Stimulated activated naive B cell treated with anti-CD40 and anti-IgM and Interleukin-4, amounts not matched to agents 10 μg/mL and 1 μg/mL and 100 μg/mL, for 72 hours (primary cell): ENCODE measurements around the gene MBD4.
"Not testable (repeated sequence)": the region's sequence is repeated elsewhere in the genome, so short reads cannot be mapped to it uniquely, and the experiment has no call there.

Experiments
- ATAC-seq, 2 donors: fragments of 150-1000 bp; cut with Tn5 transposase; replicated peaks; 2 replicates each; pipeline ENCODE4 v1.10.0; 2021; ENCODE audit warnings: moderate library complexity in 1 of 2
- DNase-seq: peaks from one replicate; pipeline ENCODE4 v3.0.0; 2021
- H3K27ac Mint-ChIP-seq: one replicate; pipeline ENCODE4 v1.8.0; 2022; ENCODE audit warnings: mild to moderate bottlenecking, mixed read lengths
- H3K27me3 Mint-ChIP-seq, 2 donors: one replicate each; pipeline ENCODE4 v1.8.0; 2022; ENCODE audit warnings: mixed read lengths in 2 of 2
- H3K36me3 Mint-ChIP-seq, 2 donors: one replicate each; pipeline ENCODE4 v1.8.0; 2022; ENCODE audit warnings: mixed read lengths in 2 of 2, mild to moderate bottlenecking in 1 of 2
- H3K4me1 Mint-ChIP-seq, 2 donors: one replicate each; pipeline ENCODE4 v1.8.0; 2022; ENCODE audit warnings: mixed read lengths in 2 of 2, mild to moderate bottlenecking in 1 of 2
- H3K4me3 Mint-ChIP-seq, 2 donors: one replicate each; pipeline ENCODE4 v1.8.0; 2022; ENCODE audit warnings: mild to moderate bottlenecking in 2 of 2, mixed read lengths in 2 of 2, moderate library complexity in 1 of 2
- H3K9me3 Mint-ChIP-seq, 2 donors: one replicate each; pipeline ENCODE4 v1.8.0; 2022; ENCODE audit warnings: mixed read lengths in 2 of 2, mild to moderate bottlenecking in 1 of 2

MBD4 gene

DNA sequence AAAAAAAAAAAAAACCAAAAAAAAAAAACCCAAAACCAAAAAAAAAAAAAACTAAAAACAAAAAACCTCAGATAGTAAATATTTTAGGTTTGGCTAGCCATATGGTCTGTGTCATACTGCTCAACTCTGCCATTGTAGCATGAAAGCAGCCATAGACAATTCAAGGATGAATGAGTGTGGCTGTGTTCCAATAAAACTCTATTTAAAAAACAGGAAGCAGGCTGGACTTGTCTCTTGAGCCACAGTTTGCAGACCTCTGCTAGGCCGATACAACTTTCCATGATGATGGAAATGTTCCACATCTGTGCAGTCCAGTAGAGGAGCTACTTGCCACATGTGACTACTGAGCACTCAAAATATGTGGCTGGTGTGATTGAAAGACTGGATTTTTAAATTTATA, 22.4 kb downstream of the MBD4 start:
- DNase-seq: no peak
- H3K9me3 Mint-ChIP-seq: no peaks in the 10 kb centered on the region
- H3K4me3 Mint-ChIP-seq: no peak overlapping the region
- ATAC-seq: peak; percentile 24 to 30
- peaks cover 0 to 2% of the 10 kb centered on the region in 2 donors for H3K4me1 Mint-ChIP-seq
- no peak overlapping the region for H3K27ac Mint-ChIP-seq
- no peaks in the 10 kb centered on the region for H3K36me3 Mint-ChIP-seq
- H3K27me3 Mint-ChIP-seq: no peaks in the 10 kb centered on the region

DNA sequence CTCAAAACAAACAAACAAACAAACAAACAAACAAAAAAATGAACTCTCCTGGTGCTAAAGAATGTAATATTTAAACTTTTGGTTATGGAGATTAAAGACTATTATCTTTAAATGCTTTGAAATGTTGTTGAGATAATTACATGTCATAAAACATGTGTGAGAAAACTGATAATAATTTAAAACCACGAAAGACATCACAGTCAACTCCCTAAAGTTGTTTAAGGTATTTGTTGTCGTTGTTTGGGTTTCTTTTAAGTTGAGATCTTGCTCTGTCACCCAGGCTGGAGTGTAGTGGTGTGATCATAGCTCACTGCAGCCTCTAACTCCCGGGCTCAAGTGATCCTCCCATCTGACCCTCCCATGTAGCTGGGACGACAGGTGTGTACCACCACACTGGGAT, 23.3 kb downstream of the MBD4 start:
- H3K4me3 Mint-ChIP-seq: no peak overlapping the region
- H3K36me3 Mint-ChIP-seq: no peaks in the 10 kb centered on the region
- no peaks in the 10 kb centered on the region for H3K27me3 Mint-ChIP-seq
- H3K9me3 Mint-ChIP-seq: no peaks in the 10 kb centered on the region
- H3K27ac Mint-ChIP-seq: no peak overlapping the region
- H3K4me1 Mint-ChIP-seq: peaks cover 0 to 2% of the 10 kb centered on the region in 2 donors
- ATAC-seq: no peak
- DNase-seq: no peak

DNA sequence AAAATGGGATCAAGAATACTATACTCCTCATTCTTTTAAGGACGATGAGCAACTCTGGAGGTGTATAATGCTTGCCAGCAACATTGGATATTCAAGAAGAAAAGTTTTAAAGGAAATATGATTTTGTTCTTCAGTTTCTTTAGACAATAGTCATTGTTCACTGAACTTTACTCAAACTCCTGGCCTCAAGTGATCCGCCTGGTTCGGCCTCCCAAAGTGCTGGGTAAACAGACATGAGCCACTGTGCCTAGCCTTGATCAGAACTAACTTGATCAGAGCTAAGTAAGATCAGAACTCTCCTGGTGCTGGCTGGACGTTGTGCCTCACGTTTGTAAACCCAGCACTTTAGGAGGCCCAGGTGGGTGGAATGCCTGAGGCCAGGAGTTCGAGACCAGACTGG, 23.9 kb downstream of the MBD4 start:
- peaks cover 0 to 2% of the 10 kb centered on the region in 2 donors for H3K4me1 Mint-ChIP-seq
- no peak overlapping the region for H3K27ac Mint-ChIP-seq
- ATAC-seq (no peak), DNase-seq (no peak)
- H3K36me3 Mint-ChIP-seq: no peaks in the 10 kb centered on the region
- H3K27me3 Mint-ChIP-seq: no peaks in the 10 kb centered on the region
- H3K4me3 Mint-ChIP-seq: no peak overlapping the region
- no peaks in the 10 kb centered on the region for H3K9me3 Mint-ChIP-seq

DNA sequence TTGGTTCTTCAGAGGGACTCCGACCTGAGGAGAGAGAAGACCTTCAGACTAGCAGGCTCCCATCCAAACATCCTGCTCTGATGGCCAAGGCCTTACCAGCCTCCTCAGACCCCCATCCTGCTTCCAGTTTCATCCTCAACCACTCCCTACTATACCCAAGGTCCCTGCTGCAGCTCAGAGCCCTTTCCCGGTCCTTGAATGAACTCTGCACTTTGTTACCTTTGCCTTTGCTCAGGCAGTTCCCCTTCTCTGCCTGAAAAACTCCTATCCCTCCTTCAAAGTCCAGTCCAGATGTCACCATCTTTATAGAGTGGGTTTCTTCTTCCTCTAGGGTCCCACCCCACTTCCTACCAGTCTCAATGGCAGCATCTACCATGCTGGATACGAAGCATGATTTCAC, 24.4 kb downstream of the MBD4 start:
- Mint-ChIP-seq H3K27ac (no peak overlapping the region), H3K9me3 (no peaks in the 10 kb centered on the region), H3K4me3 (no peak overlapping the region), H3K4me1 (peaks cover 0 to 2% of the 10 kb centered on the region in 2 donors), H3K36me3 (no peaks in the 10 kb centered on the region), H3K27me3 (no peaks in the 10 kb centered on the region)
- DNase-seq (no peak), ATAC-seq (no peak)

DNA sequence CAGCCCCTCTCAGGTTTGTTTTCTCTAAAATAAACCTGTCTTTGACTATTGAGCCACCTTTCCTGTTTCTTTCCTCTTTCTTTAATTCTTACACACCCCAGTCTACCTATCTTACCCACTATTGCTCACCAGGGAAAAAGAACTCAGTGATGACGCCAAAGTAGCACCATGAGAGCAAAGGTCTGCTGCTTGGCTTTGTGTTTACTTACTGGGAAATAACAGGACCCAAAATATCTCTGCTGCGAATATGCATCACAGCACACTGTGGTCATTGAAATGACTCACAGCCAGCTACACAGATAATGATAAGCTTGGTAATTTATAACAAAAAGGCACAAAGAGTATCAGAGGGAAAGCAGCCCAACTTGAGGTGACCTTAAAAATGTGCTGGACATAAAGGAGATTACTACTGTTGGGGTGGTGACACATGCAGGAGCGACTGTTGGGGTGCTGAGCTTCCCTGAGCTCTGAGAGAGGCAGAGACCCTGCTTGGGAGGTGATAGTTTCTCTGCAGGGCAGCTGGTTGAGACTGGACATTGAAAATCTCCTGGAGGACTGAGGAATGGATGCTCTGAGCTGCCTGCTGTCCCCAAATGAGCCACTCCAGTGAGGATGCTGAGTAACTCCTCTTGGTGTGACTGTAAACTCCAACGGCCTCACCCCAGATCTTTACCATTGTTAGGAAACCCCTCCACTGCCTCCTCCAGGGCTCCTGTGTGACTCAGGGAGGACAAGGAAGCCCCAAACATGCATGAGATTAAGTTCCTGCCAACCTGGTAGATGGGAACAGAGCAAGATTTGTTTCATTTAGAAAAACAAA, 25.9 kb downstream of the MBD4 start:
- no peaks in the 10 kb centered on the region for H3K9me3 Mint-ChIP-seq
- peak; percentile 87 to 95 for ATAC-seq
- DNase-seq: no peak
- peaks cover 2 to 6% of the 10 kb centered on the region in 2 donors for H3K4me1 Mint-ChIP-seq
- no peaks in the 10 kb centered on the region for H3K27me3 Mint-ChIP-seq
- H3K27ac Mint-ChIP-seq: peak overlapping the region; percentile 1
- H3K36me3 Mint-ChIP-seq: no peaks in the 10 kb centered on the region
- H3K4me3 Mint-ChIP-seq: peak overlapping the region in 1 of 2 donors; percentile 0

DNA sequence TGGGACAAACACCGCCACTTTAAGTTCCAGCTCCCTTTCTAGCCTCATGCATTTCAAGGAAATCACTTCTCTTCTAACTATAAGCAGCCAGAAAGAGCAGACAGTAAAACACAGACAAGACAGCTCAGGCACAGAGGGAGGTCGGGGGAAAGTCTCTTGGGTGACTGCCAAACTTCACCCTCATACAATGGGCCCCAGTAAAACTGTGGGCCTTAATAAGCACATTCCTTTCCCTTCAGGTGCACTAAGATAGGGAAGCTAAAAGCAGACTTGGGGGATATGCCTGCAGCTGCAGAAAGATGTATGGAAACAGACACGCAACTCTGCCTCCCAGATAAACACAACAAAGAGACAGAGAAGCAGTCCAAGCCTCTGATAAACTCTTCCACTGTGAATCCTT, 26.5 kb downstream of the MBD4 start:
- peak overlapping the region; percentile 52 for H3K27ac Mint-ChIP-seq
- not testable (repeated sequence) for H3K36me3 Mint-ChIP-seq, H3K4me1 Mint-ChIP-seq, ATAC-seq, DNase-seq, H3K27me3 Mint-ChIP-seq, H3K9me3 Mint-ChIP-seq, H3K4me3 Mint-ChIP-seq

DNA sequence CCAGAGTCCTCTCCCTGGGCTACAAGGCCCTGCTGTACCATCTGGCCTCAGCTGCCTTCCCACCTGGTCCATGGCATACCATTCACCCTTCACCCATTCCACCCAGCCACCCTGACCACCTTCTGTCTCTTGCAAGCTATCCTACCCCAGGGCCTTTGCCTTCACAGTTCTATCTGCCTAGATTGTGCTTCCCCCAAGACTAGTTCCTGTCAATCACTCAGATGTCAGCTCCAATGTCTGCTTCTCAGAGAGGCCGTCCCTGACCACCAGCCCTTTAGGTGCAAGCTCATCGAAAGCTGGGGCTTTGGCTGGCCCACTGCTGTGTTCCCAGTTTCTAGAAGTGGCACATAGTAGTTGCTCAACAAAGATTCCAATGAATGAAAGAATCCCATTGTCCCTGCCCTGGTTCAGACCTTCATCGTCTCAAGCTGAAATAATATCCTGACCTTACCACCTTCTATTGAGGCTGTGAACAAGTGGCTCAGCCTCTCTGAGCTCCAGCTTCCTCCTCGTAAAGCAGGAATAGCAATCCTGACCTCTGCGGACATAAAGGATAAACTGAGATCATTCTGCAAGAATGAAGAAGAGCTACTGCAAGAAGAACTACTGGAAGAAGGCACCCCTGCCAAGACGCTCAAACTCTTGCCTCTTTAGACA, 27.1 kb downstream of the MBD4 start:
- ATAC-seq (no peak), DNase-seq (no peak)
- Mint-ChIP-seq H3K27ac (peak overlapping the region; percentile 52), H3K4me3 (no peak overlapping the region), H3K4me1 (peaks cover 2 to 6% of the 10 kb centered on the region in 2 donors), H3K27me3 (no peaks in the 10 kb centered on the region), H3K9me3 (no peaks in the 10 kb centered on the region), H3K36me3 (no peaks in the 10 kb centered on the region)

DNA sequence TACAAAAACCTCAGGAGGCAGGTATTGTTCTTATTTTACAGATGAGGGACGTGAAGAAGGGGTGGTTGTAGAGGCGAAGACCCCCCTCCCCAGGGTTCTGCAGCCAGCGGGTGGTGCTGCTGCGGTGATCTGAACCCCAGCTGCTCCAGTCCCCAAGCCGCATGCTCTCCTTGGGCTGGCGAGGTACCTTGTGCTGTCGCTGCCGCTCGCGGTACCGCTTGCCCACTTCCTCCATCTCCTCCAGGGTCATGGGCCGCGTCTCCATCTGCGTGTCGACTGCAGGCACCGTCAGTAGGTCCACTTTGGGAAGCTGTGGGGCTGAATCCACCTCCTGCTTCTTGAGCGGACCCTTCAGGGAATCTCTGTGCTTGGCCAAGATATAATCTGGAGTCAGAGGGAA, 28.8 kb downstream of the MBD4 start:
- Mint-ChIP-seq H3K4me3 (no peak overlapping the region), H3K36me3 (no peaks in the 10 kb centered on the region), H3K27me3 (no peaks in the 10 kb centered on the region), H3K27ac (no peak overlapping the region), H3K4me1 (peaks cover 2 to 6% of the 10 kb centered on the region in 2 donors), H3K9me3 (no peaks in the 10 kb centered on the region)
- ATAC-seq (no peak), DNase-seq (no peak)

DNA sequence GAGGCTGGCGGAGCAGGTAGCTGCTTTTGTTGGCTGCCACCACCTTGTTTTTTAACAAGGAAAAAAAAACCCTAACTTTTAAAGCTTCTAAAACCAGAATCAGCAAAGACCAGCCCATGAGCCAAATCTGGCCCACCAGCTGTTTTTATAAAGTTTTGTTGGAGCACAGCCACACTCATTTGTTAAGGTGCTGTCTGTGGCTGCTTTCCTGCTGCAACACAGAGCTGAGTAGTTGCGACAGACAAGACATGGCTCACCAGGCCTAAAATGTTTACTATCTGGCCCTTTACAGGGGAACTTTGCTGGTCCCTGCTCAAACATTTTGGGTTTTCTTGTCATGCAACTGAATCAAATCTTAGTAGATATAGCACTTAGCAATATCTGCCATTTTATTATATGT, 30.2 kb downstream of the MBD4 start:
- DNase-seq: no peak
- no peaks in the 10 kb centered on the region for H3K36me3 Mint-ChIP-seq
- no peaks in the 10 kb centered on the region for H3K9me3 Mint-ChIP-seq
- H3K4me3 Mint-ChIP-seq: no peak overlapping the region
- H3K27ac Mint-ChIP-seq: no peak overlapping the region
- H3K27me3 Mint-ChIP-seq: no peaks in the 10 kb centered on the region
- no peak for ATAC-seq
- H3K4me1 Mint-ChIP-seq: peaks cover 2 to 6% of the 10 kb centered on the region in 2 donors

DNA sequence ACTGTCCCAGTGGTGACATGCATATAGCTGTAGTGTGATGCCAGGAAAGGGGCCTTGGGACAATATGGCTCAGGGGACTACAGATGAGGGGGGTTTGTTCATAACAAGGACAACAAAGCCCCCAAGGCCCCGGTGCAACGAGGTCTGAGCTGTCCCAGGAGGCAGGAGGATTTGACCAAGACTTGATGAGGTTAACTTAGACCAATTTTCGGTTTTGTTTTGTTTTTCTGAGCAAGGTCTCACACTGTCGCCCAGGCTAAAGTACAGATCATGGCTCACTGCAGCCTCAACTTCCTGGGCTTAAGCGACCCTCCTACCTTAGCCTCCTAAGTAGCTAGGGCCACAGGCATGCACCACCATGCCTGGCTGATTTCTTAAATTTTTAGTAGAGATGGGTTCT, 35.1 kb downstream of the MBD4 start:
- Mint-ChIP-seq H3K27ac (no peak overlapping the region), H3K36me3 (peaks cover 0 to 4% of the 10 kb centered on the region in 2 donors), H3K4me1 (peaks cover 4 to 12% of the 10 kb centered on the region in 2 donors), H3K4me3 (no peak overlapping the region), H3K9me3 (peaks cover 0 to 3% of the 10 kb centered on the region in 2 donors), H3K27me3 (no peaks in the 10 kb centered on the region)
- ATAC-seq (no peak), DNase-seq (no peak)

DNA sequence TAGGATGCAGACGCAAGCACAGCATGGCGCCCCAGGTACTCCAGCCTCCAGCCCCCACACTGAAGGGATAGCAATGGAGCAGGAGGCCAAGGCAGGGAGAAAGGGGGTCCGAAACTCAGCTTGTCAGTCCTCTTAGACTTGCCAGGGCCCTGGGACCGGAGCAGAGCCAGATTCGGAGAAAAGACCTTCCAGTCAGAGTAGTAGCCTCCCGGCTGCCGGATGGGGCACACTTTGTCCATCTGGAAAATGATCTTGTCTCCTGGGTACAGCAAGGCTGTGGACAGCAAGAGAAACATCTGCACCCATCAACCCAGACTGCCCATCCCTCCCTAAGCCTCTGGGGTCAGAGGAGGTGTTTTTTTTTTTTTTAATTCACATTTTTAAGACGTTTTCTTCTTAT, 35.6 kb downstream of the MBD4 start:
- DNase-seq (no peak), ATAC-seq (no peak)
- Mint-ChIP-seq H3K4me1 (peaks cover 4 to 9% of the 10 kb centered on the region in 2 donors), H3K4me3 (no peak overlapping the region), H3K27ac (no peak overlapping the region), H3K27me3 (no peaks in the 10 kb centered on the region), H3K36me3 (peaks cover 0 to 4% of the 10 kb centered on the region in 2 donors), H3K9me3 (peaks cover 0 to 3% of the 10 kb centered on the region in 2 donors)

DNA sequence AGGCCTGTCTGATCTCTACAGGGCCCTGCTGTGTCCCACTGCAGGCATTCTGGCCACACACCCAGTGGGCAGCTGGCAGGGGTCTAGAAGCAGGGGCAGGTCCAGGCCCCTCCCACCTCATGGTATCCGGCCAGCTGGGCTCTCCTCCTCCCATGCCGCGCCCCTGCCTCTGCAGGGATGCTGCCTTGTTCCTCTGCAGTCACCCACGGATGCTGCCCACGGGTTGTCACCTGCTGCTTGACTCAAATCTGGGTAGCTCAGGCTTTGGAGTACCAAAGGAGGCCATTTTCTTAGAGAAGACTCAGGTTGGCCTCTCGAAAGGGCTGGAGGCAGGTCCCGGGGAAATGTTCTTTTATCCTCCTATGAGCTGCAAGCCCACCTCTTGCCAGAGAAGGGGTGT, 36.3 kb downstream of the MBD4 start:
- H3K27ac Mint-ChIP-seq: no peak overlapping the region
- ATAC-seq: no peak
- H3K4me3 Mint-ChIP-seq: no peak overlapping the region
- peaks cover 8 to 11% of the 10 kb centered on the region in 2 donors for H3K4me1 Mint-ChIP-seq
- no peak for DNase-seq
- peaks cover 0 to 8% of the 10 kb centered on the region in 2 donors for H3K36me3 Mint-ChIP-seq
- H3K27me3 Mint-ChIP-seq: no peaks in the 10 kb centered on the region
- peaks cover 0 to 3% of the 10 kb centered on the region in 2 donors for H3K9me3 Mint-ChIP-seq

DNA sequence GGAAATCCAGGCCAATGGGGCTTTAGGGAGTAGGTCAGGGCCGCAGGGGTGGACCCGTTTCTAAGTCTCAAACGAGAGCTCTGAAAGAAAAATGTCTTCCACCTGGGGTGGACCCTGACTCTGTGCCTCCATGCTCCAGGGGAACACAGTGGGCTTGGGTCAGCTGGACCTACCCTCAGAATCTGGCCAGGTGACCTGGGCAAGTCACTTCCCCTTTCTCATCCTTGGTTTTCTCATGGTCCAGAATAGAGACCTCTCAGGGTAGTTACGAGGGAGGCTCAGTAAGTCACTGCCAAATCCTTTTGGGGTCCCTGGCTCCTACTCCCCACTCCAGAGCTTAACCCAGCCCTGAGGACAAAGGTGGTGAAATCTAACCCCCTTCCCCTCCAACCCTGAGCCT, 37.1 kb downstream of the MBD4 start:
- Mint-ChIP-seq H3K4me1 (peaks cover 12 to 19% of the 10 kb centered on the region in 2 donors), H3K9me3 (peaks cover 0 to 3% of the 10 kb centered on the region in 2 donors), H3K4me3 (no peak overlapping the region), H3K27ac (no peak overlapping the region), H3K36me3 (peaks cover 0 to 9% of the 10 kb centered on the region in 2 donors), H3K27me3 (no peaks in the 10 kb centered on the region)
- ATAC-seq (no peak), DNase-seq (no peak)

DNA sequence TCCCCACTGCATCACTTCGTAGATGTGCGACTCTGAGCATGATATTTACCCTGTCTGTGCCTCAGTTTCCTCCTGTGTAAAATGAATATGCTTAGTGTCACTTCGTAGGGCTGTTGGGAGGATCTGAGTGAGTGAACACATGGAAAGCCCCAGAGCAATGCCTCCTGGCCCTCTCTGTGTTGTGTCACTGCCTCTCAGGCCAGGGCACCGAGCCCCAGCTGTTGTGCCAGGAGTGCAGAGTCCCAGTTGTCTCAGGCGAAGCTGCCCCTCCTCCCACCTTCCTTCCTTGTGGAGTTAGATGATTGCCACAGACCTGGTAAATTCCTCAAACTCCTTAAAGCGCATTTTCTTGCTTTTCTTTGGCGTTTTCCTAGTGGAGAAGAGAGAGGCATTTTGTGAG, 37.5 kb downstream of the MBD4 start:
- no peak overlapping the region for H3K4me3 Mint-ChIP-seq
- H3K27me3 Mint-ChIP-seq: no peaks in the 10 kb centered on the region
- no peak for DNase-seq
- H3K4me1 Mint-ChIP-seq: peaks cover 16 to 23% of the 10 kb centered on the region in 2 donors
- ATAC-seq: no peak
- H3K27ac Mint-ChIP-seq: no peak overlapping the region
- H3K36me3 Mint-ChIP-seq: peaks cover 0 to 12% of the 10 kb centered on the region in 2 donors
- peaks cover 0 to 3% of the 10 kb centered on the region in 2 donors for H3K9me3 Mint-ChIP-seq

DNA sequence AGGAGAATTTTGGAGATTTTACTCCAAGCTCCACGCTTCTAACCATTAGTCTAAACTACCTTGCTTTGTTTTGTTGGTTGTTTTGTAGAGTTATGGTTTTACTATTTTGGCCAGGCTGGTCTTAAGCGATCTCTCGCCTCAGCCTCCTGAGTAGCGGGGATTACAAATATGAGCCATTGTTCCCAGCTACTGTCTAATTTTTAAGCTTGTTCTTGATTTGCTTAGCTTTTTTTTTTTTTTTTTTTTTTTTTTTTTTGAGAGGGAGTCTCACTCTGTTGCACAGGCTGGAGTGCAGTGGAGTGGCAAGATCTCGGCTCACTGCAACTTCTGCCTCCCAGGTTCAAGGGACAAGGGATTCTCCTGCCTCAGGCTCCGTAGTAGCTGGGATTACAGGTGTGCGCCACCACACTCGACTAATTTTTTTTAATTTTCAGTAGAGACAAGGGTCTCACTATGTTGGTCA, 39.8 kb downstream of the MBD4 start:
- H3K4me3 Mint-ChIP-seq: peak overlapping the region; percentile 95 to 98
- H3K36me3 Mint-ChIP-seq: peaks cover 6 to 20% of the 10 kb centered on the region in 2 donors
- peak; percentile 73 to 78 for ATAC-seq
- DNase-seq: peak; percentile 63
- peak overlapping the region; percentile 96 for H3K27ac Mint-ChIP-seq
- H3K4me1 Mint-ChIP-seq: peaks cover 25 to 33% of the 10 kb centered on the region in 2 donors
- H3K27me3 Mint-ChIP-seq: no peaks in the 10 kb centered on the region
- peaks cover 0 to 3% of the 10 kb centered on the region in 2 donors for H3K9me3 Mint-ChIP-seq
